WTC11 (cell line): ENCODE results near the gene PDSS2.

ENCODE experiments used
- NFYB ChIP-seq: sonication (generic); formaldehyde crosslinking; conservative IDR thresholded peaks from 2 replicates; pipeline ENCODE4 v1.8.0; 2022; ENCODE audit warnings: low read depth, missing genetic modification reagents
- PRDM15 ChIP-seq: sonication (generic); formaldehyde crosslinking; IDR thresholded peaks from 2 replicates; pipeline ENCODE4 v1.8.0; 2022; ENCODE audit warnings: missing genetic modification reagents
- STAT6 ChIP-seq: sonication (generic); formaldehyde crosslinking; conservative IDR thresholded peaks from 2 replicates; pipeline ENCODE4 v1.8.1; 2023; ENCODE audit warnings: mild to moderate bottlenecking, low read depth, missing genetic modification reagents, moderate library complexity

- TF ChIP-seq STAT6 (CRISPR knock-in tag) (no peak), NFYB (no peak), PRDM15 (CRISPR knock-in tag) (no peak)
These were observed 105.5 kb downstream of the PDSS2 start for GRCh38 chr6:107353773-107354382.
